HG03103 (cell line): Measurements from ENCODE around the gene RHOB.

Source experiments
- ATAC-seq: cut with Tn5 transposase; IDR thresholded peaks from one replicate; pipeline ENCODE4 v1.9.1; 2021; ENCODE audit warnings: low read depth; ENCODE audit not compliant: unreplicated experiment

Gene RHOB

GRCh38 chr2:20472569-20472968 is 25.7 kb downstream of the RHOB start:
- no peak for ATAC-seq

- ATAC-seq: no peak
Measured at GRCh38 chr2:20473128-20473527, 26.3 kb downstream of the RHOB start.

- ATAC-seq: no peak
Measured at GRCh38 chr2:20474757-20475566, 28.1 kb downstream of the RHOB start.

GRCh38 chr2:20475567-20475952 is 28.7 kb downstream of the RHOB start:
- ATAC-seq: no peak

GRCh38 chr2:20476481-20476880 is 29.6 kb downstream of the RHOB start:
- no peak for ATAC-seq

GRCh38 chr2:20476950-20477349 is 30.1 kb downstream of the RHOB start:
- ATAC-seq: no peak

- ATAC-seq: no peak
Measured at GRCh38 chr2:20478961-20479360, 32.1 kb downstream of the RHOB start.

GRCh38 chr2:20479835-20480234 is 33.0 kb downstream of the RHOB start:
- no peak for ATAC-seq

GRCh38 chr2:20480913-20481312 is 34.0 kb downstream of the RHOB start:
- ATAC-seq: no peak

GRCh38 chr2:20481798-20482405 is 35.0 kb downstream of the RHOB start:
- ATAC-seq: no peak

GRCh38 chr2:20482725-20483124 is 35.9 kb downstream of the RHOB start:
- no peak for ATAC-seq

GRCh38 chr2:20483194-20483895 is 36.5 kb downstream of the RHOB start:
- ATAC-seq: no peak

- ATAC-seq: no peak
Measured at GRCh38 chr2:20484034-20484617, 37.3 kb downstream of the RHOB start.

- ATAC-seq: no peak
Measured at GRCh38 chr2:20484810-20485611, 38.1 kb downstream of the RHOB start.

- ATAC-seq: no peak
Measured at GRCh38 chr2:20485612-20486388, 38.9 kb downstream of the RHOB start.

GRCh38 chr2:20486571-20486970 is 39.7 kb downstream of the RHOB start:
- no peak for ATAC-seq

- no peak for ATAC-seq
Measured at GRCh38 chr2:20487030-20487391, 40.1 kb downstream of the RHOB start.

GRCh38 chr2:20487392-20488174 is 40.7 kb downstream of the RHOB start:
- ATAC-seq: no peak

- ATAC-seq: no peak
Measured at GRCh38 chr2:20488201-20488641, 41.3 kb downstream of the RHOB start.
